Measurements from ENCODE around the gene LARP6. TPM values are rescaled to one million over a fixed set of nuclear protein-coding genes. Genes with fewer than 3 reads are reported as not detected.

LARP6 gene
- total RNA-seq, 4 donors from 2014 or later = 11.9 to 59.4 (median 28.8) TPM

Other genes with a start within 250 kb of the LARP6 start
- gene UACA, start 90.6 kb downstream of the LARP6 start, total RNA-seq = 100 to 1,000 TPM in 1 of 4 donors, 10 to 100 TPM in 3; 20.9 to 147 (median 60.6) TPM
- 1 to 10 TPM; 1.8 to 4.1 (median 2.0) TPM for gene THAP10, start 38.3 kb upstream of the LARP6 start, total RNA-seq
- gene LRRC49, start 38.7 kb upstream of the LARP6 start, total RNA-seq = 10 to 100 TPM; 13.8 to 48.7 (median 19.7) TPM